ENCODE results near the gene ARF3.

Gene ARF3

DNA sequence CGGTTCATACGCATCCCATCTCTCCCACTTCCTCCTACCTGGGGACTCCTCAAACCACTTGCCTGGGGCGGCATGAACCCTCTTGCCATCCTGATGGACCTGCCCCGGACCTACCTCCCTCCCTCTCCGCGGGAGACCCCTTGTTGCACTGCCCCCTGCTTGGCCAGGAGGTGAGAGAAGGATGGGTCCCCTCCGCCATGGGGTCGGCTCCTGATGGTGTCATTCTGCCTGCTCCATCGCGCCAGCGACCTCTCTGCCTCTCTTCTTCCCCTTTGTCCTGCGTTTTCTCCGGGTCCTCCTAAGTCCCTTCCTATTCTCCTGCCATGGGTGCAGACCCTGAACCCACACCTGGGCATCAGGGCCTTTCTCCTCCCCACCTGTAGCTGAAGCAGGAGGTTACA lies 24.5 kb upstream of the ARF3 start:
- no peak for DNase-seq

DNA sequence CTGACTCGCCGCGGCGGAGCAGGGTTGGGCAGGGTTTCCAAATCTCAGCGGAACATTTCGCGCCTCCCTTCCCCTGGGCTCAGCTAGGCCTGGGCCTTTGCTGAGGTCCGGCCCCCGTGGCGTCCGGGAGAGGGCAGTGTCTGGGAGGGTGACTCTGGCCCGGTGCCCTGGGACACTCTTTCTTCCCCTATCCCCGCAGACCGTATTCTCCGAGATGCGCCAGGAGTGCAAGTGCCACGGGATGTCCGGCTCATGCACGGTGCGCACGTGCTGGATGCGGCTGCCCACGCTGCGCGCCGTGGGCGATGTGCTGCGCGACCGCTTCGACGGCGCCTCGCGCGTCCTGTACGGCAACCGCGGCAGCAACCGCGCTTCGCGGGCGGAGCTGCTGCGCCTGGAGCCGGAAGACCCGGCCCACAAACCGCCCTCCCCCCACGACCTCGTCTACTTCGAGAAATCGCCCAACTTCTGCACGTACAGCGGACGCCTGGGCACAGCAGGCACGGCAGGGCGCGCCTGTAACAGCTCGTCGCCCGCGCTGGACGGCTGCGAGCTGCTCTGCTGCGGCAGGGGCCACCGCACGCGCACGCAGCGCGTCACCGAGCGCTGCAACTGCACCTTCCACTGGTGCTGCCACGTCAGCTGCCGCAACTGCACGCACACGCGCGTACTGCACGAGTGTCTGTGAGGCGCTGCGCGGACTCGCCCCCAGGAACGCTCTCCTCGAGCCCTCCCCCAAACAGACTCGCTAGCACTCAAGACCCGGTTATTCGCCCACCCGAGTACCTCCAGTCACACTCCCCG lies 23.9 kb upstream of the ARF3 start:
- DNase-seq: peak; percentile 72

DNA sequence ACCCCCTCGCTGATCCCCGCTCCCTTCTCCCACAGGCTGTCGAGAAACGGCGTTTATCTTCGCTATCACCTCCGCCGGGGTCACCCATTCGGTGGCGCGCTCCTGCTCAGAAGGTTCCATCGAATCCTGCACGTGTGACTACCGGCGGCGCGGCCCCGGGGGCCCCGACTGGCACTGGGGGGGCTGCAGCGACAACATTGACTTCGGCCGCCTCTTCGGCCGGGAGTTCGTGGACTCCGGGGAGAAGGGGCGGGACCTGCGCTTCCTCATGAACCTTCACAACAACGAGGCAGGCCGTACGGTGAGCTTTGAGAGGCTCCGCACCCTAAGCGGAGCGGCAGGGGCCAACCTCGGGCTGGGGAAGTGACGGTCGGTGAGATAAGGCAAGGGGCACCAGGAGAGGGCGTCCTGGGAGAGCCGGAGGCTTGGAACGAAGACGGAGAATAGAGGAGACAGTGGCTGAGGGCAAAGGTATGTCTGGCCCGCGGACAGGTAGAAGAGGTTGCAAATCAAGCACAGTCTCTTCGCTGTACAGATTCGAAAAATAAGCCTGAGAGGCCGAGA lies 23.2 kb upstream of the ARF3 start:
- DNase-seq: peak; percentile 53

DNA sequence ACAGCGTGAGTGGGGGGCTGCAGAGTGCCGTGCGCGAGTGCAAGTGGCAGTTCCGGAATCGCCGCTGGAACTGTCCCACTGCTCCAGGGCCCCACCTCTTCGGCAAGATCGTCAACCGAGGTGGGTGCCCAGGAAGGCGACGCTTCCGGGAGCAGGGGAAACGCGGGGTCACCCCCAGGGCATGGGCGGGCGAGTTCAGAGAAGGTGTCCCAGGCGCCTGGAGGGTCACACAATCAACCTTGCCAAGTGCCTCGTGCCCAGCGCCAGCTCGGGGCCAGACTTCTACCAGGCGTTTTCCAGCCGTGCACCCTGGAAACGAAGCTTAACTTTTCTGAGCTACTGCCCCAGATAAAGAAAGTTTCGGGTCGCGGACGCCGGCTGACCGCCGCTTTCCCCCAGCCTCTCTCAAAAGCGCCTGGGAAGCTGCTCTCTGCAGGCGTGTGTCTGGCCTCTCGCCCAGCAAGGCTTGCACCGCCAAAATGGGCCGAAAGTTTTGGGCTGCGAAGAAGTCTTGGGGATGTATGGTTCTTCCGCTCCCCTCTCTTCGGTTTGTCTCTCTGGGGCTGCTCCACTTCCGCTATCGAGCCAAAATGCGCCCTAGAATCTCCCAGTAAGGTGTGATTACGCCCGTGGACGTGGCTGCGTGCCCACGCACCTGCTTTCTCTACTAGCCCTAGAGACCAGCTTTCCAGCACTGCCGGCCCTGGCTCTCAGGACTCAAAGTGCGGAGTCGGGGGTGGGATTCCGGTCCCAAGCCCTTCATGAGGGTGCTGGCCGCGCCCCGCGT lies 22.5 kb upstream of the ARF3 start:
- peak; percentile 58 for DNase-seq

DNA sequence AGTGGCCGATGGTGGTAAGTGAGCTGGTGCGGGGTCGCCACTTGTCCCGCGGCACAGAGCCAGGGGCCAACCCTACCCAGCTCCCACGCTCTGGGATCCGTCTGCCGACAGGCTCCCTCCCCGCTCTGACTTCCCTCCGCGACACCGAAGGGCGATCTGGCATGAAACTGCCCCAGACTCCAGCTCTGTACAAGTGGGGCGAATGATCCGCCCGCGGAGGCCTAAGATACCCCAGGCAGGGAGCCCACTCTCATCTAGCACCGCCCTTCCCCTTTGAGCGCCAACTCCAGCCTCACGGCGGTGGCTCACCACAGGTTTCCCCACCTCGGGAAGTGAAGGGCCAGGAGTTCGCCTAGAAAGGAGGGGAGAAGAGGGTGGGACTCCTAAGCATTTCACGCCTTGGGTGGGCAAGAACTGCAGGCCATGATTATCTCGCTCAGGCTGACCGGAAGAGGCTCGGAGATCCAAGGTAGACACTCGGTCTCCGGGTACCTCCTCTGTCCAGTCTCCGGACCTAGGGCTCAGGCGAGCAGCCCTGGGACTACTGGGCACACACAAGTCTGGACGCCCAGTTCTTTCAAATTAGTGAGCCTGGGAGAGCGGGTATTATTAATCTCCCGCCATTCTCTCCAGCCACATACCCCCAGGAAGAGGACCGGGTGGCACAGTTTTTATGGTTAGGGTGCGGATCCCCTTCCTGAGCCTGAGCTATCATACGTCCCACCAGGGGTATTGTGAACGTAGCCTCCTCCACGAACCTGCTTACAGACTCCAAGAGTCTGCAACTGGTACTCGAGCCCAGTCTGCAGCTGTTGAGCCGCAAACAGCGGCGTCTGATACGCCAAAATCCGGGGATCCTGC lies 21.7 kb upstream of the ARF3 start:
- peak; percentile 23 for DNase-seq

DNA sequence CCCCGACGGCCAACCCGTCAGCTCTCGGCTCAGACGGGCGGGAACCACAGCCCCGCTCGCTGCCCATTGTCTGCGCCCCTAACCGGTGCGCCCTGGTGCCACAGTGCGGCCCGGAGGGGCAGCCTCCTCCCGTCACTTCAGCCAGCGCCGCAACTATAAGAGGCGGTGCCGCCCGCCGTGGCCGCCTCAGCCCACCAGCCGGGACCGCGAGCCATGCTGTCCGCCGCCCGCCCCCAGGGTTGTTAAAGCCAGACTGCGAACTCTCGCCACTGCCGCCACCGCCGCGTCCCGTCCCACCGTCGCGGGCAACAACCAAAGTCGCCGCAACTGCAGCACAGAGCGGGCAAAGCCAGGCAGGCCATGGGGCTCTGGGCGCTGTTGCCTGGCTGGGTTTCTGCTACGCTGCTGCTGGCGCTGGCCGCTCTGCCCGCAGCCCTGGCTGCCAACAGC lies 21.0 kb upstream of the ARF3 start, which contains the start of gene WNT1:
TSS of gene WNT1 (plus strand) at position 32 of the 450 bp plus-strand sequence. CDS start at position 361, 329 bp downstream.
- DNase-seq: no peak

DNA sequence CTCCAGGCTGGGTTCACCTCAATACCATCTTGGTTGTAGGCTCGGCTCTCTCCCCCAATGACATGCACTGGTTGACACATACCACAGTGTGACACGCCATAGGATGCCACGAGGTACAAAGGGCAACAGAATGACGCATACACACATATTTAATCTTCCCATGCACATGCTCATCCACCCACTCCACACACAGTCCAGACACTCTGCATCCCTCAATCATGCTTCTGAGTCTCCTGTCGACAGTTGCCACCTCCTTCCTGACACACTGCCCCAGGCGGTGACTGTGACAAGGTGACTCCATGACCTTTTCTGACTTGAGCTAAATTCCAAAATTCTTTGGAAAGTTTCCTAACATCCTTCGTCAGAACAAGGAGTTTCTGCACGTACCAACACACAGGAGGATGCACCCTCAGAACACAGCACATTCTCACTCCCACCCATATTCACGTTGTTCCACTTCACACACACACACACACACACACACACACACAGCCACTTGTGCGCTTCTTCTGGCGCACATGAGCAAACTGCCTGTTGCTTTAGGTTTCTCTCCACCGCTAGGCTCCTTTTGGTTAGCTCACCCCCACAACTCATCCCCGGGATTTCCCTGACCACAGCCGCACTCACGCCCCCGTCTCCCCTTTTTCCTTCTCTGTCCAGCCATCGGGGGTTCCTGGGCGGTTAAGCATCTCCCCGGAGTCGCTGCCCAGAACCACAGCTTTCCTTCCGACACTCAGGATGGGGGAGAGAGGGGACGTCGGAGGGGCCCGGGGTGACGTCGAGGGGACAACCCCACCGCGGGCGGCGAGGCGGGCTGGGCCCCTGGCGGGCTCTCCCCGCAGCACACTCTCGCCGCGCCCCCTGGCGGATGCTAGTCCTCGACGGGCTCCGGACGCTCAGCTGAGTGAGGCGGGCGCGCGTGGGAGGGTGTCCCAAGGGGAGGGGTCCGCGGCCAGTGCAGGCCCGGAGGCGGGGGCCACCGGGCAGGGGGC lies 20.3 kb upstream of the ARF3 start:
- peak; percentile 86 for DNase-seq

DNA sequence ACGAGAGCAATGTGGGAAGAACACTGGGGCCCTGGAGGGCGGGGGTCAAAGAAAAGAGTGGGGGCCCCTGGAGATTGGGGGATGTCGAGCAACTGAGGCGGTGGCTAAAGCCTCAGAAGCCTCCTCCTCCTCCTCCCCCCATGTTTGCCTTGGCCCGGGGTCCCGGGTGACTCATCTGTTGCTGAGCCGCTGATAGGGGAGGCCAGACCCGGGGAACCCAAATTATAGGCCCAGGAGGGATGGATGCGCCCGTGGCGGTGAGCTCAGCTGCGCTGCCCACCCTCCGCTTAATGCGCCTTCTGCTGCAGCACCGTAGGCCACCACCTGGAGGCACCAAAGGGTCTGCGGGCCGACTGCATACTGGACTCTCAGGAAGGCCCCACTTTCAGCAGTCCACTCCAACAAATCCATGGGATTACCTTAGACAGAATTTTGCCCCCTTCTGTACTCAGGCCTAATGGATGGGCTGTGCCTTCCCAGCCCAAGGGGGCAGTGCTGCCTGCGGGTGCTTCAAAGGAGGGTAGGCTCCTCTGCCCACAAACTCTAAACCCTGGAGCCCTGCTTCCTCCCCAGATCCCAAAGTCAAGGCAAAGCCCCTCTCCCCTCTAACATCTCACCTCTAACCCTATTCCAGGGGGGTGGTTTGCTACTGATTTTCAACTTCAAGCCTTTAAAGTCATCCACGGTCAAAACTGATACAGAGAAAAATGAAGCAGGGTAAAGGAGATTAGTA lies 16.8 kb upstream of the ARF3 start:
- DNase-seq: peak; percentile 53

DNA sequence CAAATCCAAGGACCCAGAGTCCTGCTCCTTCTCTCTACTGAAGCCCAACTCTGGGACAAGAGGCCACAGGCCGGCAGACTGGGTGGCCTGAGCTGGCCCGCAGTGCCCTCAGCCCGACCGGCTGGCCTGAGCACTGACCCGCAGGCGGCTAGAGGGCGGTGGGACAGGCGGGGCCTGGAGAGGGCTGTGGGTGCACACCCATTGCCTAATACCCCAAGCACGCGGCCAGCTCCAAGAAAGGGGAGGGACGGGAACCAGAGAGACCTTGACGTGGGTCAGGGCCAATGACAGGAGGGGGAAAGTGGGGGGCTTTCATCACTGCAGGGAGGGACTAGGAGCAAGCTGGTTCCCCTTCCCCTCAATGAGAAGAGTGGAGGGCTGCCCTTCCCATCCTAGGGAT lies 16.2 kb upstream of the ARF3 start:
- no peak for DNase-seq

DNA sequence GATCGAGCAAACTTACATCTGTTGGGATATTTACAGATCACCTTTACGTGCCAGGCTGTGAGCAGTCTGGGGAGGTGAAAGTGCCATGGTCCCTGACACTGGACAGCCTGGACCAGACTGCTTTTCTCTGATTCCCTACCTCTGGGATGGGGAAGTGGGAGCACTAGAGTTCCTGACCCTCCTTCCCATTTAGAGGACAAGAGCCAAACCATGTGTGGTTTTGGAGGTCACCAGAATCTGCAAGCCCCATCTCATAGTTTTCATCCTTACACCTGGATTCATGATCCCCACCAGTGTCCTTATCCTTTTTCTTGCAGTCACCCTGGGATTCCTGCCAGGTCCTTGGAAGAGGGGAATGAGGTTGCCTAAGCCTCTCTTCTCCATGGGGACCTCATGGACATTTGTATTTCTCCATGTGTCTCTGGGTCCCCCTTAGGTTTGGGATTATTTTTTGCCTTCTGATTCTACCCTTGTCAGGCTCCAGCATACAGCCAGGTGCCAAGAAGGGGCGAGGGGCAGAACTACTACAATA lies 15.7 kb upstream of the ARF3 start:
- DNase-seq: no peak

DNA sequence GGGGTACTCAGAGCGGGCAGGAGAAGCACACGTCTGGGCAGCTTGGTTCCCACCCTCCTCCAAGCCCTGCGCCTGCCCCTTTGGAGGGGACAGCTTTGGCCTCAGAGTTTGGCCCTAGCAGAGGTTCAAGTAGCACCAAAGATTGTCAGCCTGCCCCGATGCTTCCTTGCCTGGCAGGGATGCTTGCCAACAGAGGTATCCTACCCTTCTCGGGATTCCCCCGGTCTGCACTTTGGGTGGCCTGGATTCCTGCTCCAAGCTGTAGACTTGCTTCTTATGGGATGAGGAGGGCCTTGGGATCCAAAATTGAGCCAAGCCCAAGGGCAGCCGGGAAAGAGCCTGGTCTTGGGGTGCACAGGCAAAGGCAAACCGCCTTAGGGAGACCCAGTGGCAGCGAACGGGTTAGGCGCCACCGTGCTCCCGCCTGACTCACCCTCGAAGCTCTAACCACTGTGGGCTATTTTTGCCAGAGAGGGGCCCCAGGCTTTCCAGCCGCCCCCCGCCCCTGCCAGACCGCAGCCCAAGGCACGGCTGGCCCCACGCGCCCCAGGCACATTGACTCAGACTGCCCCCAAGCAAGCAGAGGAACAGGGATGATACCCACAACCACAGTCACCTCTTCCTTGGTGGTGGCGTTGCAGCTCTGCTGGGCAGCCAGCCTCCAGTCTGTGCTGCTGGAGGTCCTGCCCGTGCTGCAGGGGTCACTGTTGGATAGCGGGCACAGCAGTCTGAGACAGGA lies 15.1 kb upstream of the ARF3 start:
- no peak for DNase-seq

DNA sequence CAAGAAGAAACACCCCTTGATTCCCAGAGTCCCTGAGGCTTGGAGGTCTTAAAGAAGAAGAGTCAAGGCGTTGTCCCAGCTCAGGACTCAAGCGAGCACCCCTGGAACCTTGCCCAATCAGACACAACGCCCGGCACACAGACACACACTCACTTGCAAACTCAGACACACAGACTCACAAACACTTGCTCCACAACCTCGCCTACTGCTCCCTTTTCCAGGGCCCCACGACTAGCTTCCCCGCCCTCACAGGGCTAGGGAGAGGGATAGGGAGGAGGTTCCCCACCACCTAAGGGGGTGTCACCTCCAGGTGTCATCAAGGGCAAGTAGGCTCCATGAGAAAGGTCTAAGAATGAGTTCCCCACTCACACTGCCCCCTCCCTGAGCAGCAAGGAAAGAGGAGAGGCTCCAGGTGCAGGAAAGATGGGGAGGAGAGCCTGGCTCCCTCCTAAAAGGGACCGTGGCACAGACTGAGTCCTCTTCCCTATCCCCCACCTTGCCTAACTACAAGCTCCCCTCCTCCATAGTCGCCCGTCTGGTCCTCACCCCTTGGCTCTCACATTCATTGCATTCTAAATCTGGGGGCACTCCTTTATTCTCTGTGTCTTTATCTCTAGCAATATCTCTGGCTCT lies 13.5 kb upstream of the ARF3 start:
- DNase-seq: no peak

DNA sequence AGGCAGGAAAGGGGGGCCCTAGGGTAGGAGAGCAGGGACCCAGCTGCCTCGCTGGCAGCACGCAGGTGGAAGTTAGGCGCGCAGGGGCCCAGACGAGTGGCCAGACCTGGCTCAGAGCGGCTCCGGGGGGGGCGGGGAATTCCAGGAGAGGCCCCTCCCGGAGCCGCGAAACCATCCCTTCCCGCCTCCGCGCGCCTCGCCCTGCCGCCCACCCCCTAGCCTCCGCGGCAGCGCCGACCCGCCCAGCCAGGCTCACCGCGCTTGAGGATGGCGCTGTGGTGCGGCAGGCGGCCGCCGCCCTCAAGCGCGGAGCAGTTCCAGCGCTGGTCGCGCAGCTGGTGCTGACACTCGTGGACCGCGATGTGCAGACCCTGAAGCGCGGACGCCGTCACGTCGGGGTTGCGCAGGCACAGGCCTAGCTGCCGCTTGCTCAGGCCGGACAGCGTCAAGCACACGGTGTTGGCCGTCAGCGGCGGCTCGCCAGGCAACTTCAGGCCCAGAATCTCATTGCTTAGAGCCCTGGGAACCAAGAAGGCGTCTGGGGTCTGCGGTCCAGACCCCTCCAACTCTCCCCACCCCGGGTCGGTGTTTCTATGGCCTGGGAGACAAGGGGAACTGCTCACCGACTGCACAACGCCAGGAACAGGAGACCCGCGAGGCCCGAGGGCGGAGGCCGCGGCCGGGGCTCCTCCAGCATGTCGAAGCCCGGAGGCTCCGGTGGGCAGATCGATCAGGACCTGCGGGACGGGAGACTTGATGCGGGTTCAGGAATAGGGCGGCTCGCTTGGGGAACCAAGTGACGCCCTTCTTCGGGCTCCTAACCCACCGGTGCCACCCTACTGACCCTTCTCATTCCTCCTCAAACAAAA lies 12.8 kb upstream of the ARF3 start:
- peak; percentile 51 for DNase-seq

DNA sequence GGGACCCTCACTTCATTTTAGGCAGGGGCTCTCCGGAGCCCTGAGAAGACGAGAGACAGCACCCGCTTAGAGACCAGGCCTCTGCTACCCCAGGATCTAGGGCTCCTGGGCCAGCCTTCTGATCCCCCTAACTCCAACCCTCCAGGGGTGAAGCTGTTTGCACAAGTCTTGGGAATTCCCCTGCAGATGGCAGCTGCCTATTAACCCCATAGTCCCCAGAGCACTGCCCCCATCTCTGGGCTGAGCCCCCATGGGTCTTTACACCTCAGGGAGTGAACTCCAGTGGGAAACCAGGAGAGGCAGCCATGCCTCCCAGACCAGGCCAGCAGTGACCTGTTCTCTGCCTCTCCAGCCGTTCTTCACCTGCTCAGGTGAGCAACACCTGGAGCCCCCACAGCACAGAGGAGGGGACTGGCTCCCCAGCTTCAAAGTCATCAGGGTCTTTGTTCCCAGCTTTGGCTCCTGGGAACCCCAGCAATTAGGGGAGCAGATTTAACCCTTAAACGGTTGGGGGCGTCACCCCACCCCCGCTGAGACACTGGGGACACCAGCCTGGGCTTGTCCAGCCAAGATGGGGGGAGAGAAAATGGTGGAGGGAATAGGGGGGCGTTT lies 12.0 kb upstream of the ARF3 start:
- no peak for DNase-seq

DNA sequence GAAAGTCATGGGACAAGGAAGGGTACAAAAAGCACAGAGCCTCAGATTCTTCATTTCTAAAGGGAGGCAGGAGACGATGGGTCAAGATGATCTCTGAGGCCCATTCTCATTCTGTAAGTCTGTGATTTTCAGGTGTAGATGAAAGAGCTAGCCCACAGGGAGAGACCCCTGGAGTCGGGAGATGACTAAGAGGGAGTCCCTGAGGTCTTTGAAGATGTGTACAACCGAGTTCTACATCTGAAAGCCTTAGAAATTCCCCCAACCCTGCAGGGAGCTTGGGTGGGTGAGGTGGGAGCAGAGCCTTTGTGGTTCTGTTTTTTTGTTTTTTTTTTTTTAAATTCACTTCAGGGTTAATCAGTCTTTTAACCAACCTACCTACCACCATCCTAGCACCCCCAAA lies 11.2 kb upstream of the ARF3 start:
- no peak for DNase-seq

DNA sequence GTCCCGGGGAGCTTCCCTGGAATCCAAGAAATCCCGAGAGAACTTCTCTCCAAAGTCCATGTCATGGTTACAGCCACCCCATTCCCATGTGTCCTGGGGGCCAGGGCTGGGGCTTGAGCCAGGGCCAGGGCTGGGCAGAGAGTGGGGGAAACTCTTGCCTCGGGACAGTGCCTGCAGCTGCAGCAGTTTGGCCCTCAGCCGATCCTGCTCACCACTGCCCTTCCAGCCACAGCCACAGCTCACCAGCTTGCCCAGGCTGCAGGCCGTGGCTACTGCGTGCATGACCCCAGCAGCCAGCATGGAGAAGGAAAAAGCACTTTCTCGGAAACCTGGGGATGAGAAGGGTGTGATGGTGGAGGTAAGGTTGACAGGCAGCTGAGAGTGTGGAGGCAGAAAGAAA lies 10.7 kb upstream of the ARF3 start:
- DNase-seq: no peak

DNA sequence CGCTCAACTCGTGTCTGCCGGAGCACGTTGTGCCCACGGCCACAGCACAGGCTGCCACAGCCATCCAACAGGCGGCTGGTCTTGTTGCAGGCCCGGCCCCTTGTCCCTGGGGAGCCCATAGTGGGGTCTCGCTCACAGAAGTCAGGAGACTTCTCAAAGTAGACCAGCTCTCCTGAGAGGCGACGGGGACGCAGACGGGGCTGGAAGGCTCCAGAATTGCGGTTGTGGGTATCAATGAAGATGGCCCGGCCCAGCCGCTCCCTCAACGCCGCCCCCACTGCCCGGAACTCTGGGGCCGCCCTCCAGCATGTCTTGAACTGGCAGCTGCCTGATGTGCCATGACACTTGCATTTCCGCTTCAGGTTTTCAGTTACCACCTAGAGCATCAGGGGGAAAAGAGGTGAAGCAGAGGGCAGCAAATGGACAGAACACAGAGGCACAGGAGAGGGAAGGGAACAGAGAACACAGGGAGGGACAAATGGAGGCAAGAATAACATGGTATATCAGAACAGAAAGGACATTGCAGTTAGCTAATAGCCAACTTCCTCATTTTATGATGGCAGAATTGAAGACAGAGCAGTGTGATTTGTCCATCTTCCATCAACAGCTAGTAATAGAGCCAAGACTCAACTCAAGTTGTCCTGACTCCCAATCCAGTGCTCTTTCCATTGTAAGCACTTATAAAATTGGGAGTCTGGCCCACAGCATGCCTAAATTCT lies 9.0 kb upstream of the ARF3 start:
- DNase-seq: no peak

All from CD4-positive, alpha-beta T cell treated with Interleukin-6 for 4 hours (primary cell).